ENCODE results near the gene FDX1.

The FDX1 gene

GRCh38 chr11:110469127-110469526 is 39.4 kb downstream of the FDX1 start:
- no peak for DNase-seq

- no peak for DNase-seq
Observed at GRCh38 chr11:110470716-110471115, 41.0 kb downstream of the FDX1 start.

DNA sequence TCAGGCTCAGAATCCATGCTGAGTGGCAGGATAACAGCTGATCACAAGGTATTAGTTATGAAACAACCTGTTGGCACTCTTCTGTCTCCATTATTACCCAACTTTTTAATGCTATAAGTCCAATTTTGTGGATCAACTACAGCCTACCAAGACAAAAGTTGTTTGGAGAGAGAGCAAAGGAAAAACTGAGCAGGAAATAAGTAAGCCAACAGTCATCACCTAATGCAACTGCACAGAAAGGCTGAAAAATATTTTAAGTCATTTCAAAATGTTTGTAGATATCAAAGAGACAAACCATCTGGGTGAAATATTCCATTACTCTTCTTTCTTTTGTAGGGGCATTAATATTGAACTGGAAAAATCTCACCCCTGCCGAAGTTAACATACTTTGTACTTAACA is 41.6 kb downstream of the FDX1 start:
- DNase-seq: no peak

DNA sequence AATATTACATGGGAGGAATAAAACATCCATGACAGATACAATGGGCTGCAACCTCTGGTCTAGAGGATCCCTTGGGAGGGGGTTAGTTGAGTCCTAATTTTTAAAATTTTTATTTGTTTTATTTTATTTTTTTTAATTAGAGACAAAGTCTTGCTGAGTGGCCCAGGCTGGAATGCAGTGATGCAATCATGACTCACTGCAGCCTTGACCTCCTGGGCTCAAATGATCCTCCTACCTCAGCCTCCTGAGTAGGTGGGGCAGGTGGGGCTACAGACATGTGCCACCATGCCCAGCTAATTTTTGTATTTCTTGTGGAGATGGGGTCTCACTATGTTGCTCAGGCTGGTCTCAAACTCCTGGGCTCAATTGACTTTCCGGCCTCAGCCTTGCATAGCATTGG is 43.1 kb downstream of the FDX1 start:
- no peak for DNase-seq

DNA sequence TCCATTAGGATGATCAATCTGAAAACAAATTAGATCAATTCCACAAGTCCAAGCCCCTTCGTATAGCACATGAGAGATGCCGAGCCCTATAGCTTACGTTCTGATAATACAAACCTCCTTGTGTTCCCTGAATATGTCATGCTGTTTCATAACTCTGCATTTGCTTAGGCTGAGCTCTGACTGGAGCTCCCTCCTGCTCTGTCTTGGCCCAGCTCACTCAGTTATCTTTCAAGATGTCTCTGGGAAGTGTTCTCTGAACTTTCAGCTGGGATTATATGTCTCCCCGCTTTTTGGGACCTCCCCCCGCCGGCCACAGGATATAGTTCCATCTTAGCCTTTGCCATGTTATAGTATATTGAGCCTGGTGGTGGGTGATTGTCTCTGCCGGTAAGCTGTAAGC is 44.0 kb downstream of the FDX1 start:
- DNase-seq: no peak

DNA sequence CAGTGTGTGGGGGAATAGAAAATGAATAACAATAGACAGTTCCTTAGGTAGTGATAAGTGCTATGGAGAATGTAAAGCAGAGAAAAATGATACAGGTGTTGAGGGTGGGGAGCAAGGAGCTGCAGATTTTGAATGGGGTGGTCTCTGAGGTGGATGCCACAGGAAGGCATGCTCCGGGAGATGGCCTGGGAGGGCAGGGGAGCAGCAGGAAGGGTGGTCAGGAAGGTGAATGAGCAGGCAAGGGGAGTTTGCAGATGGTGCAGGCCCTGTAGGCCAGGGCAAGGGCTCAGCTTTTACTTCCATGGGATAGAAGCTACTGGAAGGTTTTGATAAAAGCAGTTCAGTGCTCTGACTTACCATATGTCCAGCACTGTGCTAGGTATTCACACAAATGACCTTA is 44.8 kb downstream of the FDX1 start:
- no peak for DNase-seq

DNA sequence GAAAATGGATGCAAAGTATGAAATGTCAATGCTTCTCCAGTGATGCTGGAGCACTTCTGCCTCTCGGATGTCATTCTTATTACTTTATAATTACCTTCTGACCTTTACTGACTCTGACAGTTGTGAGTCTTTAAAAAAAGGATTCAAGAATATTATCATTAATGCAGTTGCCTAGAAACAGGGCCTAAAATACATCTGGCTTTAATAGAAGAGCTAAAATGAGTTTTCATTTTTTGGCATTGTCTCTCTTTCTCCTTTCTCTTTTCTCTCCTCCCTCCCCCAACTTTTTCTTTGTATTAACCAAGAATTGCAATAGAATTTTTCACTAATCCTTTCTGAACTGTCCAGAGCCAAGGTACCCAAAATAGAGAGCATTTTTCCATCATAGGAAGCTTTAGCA is 45.9 kb downstream of the FDX1 start:
- DNase-seq: no peak

DNA sequence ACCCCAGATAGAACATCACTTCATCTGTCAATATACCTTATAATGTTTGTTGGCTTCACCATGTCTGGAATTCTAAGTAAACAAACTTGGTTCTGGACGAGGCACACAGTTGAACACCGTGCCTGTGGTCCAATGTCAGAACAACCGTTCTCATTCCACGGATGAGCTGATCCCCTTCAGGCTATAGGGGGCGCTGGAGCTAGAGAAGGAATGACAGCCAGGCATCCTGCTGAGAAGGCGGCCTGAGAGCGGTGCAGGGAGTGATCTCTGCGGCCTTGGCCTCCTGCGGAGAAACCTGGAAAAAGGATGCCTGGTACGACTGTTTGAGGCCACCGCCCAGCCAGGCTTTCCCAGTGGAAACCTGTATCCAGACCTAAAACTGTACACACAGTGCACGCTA is 48.7 kb downstream of the FDX1 start:
- DNase-seq: no peak

DNA sequence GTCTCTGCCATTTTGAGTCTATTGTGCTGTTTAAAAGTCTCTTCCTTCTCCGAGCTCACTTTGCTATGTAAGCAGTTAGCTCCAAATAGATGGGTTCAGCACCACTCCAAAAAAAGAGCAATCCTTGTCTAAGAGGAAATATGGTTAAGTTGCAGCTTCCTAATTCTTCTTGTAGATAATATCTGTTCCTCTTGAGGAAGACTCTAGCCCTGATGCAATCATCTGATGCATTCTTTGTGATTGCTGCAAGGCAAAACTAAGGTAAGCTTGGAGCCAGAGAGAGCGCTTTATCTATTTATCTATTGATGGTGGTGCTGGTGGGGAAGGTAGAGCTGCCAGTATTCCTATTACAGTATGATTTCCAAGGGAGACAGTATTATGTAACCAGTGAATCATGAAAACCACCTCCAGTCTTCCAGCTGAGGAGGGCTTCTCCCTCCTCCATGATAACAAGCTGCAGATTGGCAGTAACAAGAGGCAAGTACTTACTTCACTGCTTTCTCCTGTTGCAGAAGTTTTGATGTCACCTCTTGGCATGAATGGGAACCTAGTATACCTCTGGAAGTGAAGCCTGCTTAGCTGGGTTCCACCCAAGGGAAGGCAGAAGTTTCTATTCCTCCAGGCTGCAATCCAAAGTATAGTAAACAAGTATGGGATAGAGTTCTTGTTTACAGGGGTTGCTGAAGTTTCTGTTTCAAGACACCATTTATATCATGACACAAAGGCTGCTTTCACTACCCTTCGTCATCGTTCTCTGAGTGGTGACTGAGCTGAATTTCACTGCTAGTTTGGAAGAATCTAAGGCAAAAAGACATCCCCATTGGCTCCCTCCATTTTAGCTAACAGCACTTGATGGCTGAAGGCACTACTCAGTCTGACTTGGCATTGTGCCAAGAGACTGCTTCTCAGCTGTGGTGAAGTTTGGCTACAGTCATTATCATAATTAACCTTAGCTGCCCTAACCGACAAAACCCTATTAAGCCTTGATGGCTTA is 49.7 kb downstream of the FDX1 start:
- DNase-seq: peak; percentile 56

- DNase-seq: no peak
Observed at GRCh38 chr11:110481523-110481922, 51.8 kb downstream of the FDX1 start.

DNA sequence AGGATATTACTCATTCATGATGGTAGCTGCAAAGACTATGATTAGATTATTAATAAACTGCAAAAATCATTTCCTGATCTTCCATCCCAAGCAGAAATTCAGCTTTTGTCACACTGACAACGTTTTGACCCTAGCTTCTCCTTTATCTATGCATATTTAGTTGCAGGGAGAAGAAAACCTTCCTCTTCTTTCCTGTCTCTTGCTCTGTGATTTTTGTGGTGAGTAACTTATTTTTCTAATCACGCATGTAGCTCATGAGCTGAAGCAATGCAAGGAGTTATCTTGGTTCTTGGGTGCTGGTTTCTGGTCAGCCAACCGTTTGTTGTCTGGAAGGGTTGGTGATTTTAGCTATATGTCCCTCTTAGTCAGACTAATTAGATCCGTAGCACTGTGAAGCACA is 56.4 kb downstream of the FDX1 start:
- DNase-seq: no peak

- DNase-seq: no peak
Observed at GRCh38 chr11:110488446-110488845, 58.7 kb downstream of the FDX1 start.

- DNase-seq: no peak
Observed at GRCh38 chr11:110490886-110491285, 61.1 kb downstream of the FDX1 start.

GRCh38 chr11:110491577-110492320 is 62.0 kb downstream of the FDX1 start:
- no peak for DNase-seq

- DNase-seq: no peak
Observed at GRCh38 chr11:110492321-110492685, 62.6 kb downstream of the FDX1 start.

DNA sequence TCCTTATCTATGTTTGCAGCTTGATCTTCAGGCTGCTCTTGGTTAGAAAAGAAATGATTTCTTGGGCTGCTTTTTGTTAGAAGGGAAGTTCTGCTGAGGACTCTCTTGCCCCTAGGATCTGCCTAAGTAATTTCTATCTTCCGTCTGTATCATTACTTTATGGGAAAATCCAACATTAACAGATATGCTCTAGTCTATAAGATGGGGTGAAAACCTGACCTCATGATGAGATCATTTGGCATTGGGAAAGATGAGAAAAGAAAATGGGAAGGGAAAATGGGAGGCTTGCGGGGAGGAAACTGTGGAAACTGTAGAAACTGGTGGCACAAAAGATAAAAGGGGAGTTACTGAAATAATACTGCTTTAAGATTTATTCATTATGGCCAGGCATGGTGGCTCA is 63.6 kb downstream of the FDX1 start:
- no peak for DNase-seq

GRCh38 chr11:110497231-110497978 is 67.7 kb downstream of the FDX1 start:
- no peak for DNase-seq

GRCh38 chr11:110501428-110501827 is 71.7 kb downstream of the FDX1 start:
- no peak for DNase-seq

DNA sequence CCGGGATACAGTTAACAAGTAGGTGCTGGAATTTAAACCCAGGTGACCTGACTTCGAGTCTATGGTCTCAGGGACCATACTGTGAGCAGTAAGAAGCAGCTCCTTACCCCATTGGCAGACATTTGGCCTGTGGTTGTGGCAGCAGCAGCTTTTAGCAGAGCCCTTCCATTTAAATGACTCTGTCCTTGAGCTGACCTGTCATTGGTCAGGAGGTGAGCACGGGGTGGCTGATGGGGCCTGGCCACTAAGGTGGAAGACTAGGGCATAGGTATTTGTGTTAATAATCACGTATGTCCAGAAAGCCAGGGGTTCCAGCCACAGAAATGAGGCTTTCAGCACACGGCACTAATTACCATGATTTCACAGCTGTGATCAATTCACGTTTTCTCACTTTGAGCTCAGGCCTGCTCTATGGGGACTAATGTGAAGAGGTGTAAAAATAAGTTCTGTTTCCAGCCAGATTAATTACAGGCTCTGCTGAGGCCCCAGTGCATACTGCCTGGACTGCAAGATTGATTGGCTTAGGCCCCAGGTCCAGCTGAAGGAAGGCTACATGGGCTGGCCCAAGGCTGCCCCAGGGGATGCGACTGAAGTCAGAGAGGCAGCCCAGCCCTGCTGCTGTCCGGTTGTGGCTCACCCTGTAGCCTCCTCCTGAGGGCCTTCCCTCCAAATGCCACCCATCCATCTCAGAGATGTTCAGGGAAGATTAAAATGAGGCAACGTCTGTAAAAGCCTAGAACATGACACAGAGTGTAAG is 76.0 kb downstream of the FDX1 start:
- no peak for DNase-seq

DNA sequence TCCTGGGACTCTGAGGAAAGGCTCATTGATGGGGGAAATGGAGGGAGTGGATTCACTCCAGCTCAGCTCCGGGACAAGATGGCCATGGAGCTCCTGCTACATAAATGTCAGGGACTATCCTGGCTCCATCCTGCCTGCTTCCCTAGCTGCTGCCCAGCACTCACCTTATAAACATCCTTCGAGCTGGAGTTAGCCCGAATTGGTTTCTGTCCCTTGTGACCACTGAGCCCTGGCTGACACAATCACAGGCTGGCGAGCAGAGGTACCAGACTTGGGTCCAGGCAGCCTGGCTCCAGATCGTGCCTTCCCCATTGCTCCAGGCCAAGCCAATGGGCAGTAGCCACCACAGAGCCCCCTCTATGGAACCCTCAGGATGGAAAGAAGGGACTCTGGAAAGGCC is 77.6 kb downstream of the FDX1 start:
- no peak for DNase-seq

DNA sequence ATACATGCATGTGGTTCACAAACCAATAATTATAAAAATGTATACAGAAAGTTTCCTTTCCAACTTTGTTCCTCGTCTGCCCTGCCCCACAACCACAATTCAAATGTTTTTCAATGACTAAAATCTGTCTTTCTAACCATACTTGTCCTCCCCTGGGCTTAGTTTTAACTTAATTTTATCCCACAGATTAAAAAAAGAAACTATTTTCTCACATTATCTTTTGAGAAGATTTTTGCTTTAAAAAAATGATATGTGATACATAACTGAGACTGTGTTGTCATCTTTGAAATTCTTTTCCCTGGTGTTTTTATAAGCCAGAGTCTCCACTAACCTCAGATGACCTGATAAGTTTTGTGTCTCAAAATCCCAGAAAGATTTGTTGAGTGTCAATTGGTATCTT is 79.0 kb downstream of the FDX1 start:
- no peak for DNase-seq

GRCh38 chr11:110509472-110509871 is 79.7 kb downstream of the FDX1 start:
- no peak for DNase-seq

DNA sequence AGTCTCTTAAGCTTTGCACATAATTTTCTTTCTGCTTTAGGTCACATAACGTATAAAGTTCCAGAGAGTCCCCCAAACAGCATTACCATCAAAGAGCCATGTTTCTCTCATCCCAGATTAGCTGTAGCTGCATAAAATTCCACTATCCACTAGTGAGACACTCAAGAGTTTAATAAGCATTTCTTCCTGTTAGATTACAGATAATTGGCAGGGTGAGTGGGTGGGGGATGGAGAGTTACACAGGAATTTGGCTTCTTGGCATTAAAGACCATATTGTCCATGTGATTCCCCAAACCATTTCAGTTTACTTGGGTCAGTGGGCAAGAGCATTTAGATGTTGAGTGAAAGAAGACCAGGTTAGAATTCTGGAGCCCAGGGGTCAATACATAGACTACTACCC is 82.3 kb downstream of the FDX1 start:
- DNase-seq: no peak

Measured in midbrain (tissue), 1 donor.